Measurements from ENCODE around the gene VPS35.
"Not testable (repeated sequence)": the region's sequence is repeated elsewhere in the genome, so short reads cannot be mapped to it uniquely, and the experiment has no call there.

The VPS35 gene

GRCh38 chr16:46713634-46714033, 24.7 kb upstream of the VPS35 start:
- in situ Hi-C loops (cut with MboI; ENCODE audit: low sequenced_read_pairs) = no loop called here

GRCh38 chr16:46712911-46713310, 23.9 kb upstream of the VPS35 start:
- in situ Hi-C loops (cut with MboI; ENCODE audit: low sequenced_read_pairs) = no loop called here

GRCh38 chr16:46711106-46712058, 22.4 kb upstream of the VPS35 start:
- in situ Hi-C loops (cut with MboI; ENCODE audit: low sequenced_read_pairs) = no loop called here

GRCh38 chr16:46709469-46710005, 20.6 kb upstream of the VPS35 start:
- in situ Hi-C loops (cut with MboI; ENCODE audit: low sequenced_read_pairs) = no loop called here

GRCh38 chr16:46706642-46707041, 17.7 kb upstream of the VPS35 start:
- in situ Hi-C loops (cut with MboI; ENCODE audit: low sequenced_read_pairs) = no loop called here

GRCh38 chr16:46702030-46702429, 13.1 kb upstream of the VPS35 start:
- in situ Hi-C loops (cut with MboI; ENCODE audit: low sequenced_read_pairs) = no loop called here

GRCh38 chr16:46701615-46702014, 12.6 kb upstream of the VPS35 start:
- in situ Hi-C loops (cut with MboI; ENCODE audit: low sequenced_read_pairs) = no loop called here

- in situ Hi-C loops (cut with MboI; ENCODE audit: low sequenced_read_pairs) = no loop called here
Measured at GRCh38 chr16:46700048-46700447, 11.1 kb upstream of the VPS35 start.

- in situ Hi-C loops (cut with MboI; ENCODE audit: low sequenced_read_pairs) = no loop called here
Measured at GRCh38 chr16:46696957-46697356, 8.0 kb upstream of the VPS35 start.

GRCh38 chr16:46695937-46696336, 7.0 kb upstream of the VPS35 start:
- in situ Hi-C loops (cut with MboI; ENCODE audit: low sequenced_read_pairs) = no loop called here

GRCh38 chr16:46693598-46693997, 4.6 kb upstream of the VPS35 start:
- in situ Hi-C loops (cut with MboI; ENCODE audit: low sequenced_read_pairs) = no loop called here

GRCh38 chr16:46691726-46692125, 2.7 kb upstream of the VPS35 start:
- in situ Hi-C loops (cut with MboI; ENCODE audit: low sequenced_read_pairs) = no loop called here

- in situ Hi-C loops (cut with MboI; ENCODE audit: low sequenced_read_pairs) = no loop called here
Measured at GRCh38 chr16:46690281-46691178, 1.6 kb upstream of the VPS35 start.

GRCh38 chr16:46689365-46690280, 645 bp upstream of the VPS35 start, which contains the start of gene ORC6:
Gene ORC6, plus strand, starts transcription at chr16:46689659. Its CDS starts 47 bp downstream, at chr16:46689706.
- in situ Hi-C loops (cut with MboI; ENCODE audit: low sequenced_read_pairs) = no loop called here

- in situ Hi-C loops (cut with MboI; ENCODE audit: low sequenced_read_pairs) = no loop called here
Measured at GRCh38 chr16:46688101-46688653, 801 bp downstream of the VPS35 start.

- in situ Hi-C loops (cut with MboI; ENCODE audit: low sequenced_read_pairs) = no loop called here
Measured at GRCh38 chr16:46687486-46687885, 1.5 kb downstream of the VPS35 start.

GRCh38 chr16:46686815-46687473, 2.0 kb downstream of the VPS35 start:
- in situ Hi-C loops (cut with MboI; ENCODE audit: low sequenced_read_pairs) = no loop called here

- in situ Hi-C loops (cut with MboI; ENCODE audit: low sequenced_read_pairs) = not testable (repeated sequence)
Measured at GRCh38 chr16:46681867-46682266, 7.1 kb downstream of the VPS35 start.

GRCh38 chr16:46677943-46678342, 11.0 kb downstream of the VPS35 start:
- in situ Hi-C loops (cut with MboI; ENCODE audit: low sequenced_read_pairs) = not testable (repeated sequence)

Data from HL-60/S4 treated with retinoic acid at 250 ng/mL for 4 days and 3 days (cell line).